Hippocampal formation (tissue), 2 donors: ENCODE measurements around the gene FBH1.

ENCODE experiments used
- DNase-seq, 2 donors: peaks; one replicate each; lab custom pipeline; 2025; lab: John Stamatoyannopoulos, UW

FBH1 gene

DNA sequence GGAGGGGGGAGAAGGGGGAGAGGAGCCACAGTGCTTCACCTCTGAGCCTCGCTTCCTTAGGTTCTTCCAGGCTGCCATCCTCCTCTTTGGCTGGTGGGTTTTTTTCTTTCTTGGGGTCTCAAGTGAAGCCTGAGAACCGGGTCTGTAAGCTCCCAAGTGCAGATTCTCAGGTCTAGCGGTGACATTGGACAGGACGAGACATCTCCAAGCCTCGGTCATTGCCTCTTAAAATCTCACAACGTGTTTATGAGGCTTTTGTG lies 88.1 kb downstream of the FBH1 start:
- no peak for DNase-seq

DNA sequence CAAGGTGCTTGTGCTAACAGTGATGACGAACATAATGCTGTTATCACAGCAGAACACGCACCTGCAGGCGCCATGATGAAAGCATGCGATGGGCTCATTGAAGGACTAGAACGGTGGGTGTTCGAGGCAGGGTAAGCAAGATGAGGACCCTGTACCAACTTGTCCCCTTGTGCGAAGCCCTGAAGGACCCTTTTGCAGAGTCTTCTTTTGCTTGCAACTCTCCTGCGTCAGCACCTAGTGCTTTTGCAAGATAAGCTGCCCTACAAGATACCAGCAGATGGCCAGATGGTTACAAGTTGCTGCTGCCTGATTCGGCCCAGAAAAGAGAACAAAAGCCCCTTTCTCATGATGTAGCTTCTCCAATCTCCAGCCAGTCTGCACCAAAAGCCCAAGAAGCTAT lies 91.5 kb downstream of the FBH1 start:
- no peak for DNase-seq

DNA sequence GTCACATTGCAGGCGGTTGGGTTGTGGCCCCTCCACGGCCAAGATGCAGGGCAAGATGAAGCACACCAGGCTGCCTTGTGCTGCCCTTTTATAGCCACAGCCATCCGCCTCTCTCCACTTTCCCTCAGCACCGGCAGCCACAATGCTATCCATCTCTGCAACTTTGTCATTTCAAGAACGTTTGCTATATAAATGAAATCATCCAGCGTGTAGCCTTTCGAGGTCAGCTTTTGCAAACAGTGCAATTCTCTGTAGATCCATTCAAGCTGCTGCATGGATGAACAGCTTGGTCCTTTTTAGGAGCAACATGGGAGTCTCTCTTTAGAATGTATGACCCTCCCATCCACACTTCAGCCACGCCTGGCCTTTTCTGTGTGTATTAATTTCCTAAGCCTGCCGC lies 93.7 kb downstream of the FBH1 start:
- DNase-seq = no peak

DNA sequence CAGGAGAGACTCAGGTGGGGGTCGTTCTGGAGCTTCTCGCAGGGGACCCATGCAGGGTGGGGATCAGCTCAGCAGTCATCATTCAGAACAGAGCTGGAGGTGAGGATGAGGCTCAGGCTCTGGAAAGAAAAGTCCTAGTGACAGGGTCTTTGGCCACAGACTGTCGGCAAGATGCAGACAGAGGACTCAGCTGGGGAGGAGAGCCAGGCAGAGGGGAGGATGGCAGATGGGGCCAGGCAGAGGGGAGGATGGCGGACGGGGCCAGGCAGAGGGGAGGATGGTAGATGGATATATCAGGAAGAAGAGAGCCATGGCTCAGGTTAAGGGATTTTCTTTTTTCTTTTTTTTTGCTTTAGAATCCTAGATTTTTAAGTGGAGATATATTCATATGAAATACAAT lies 95.0 kb downstream of the FBH1 start:
- no peak for DNase-seq
